Activated T-cell treated with anti-CD3 and anti-CD28 coated beads, Interleukin-2, amount 50 U/mL, for 72 hours (primary cell): ENCODE results near the gene XKR8. TPM values are rescaled to one million over a fixed set of nuclear protein-coding genes. Genes with fewer than 3 reads are reported as not detected.
"Not testable (repeated sequence)": the region's sequence is repeated elsewhere in the genome, so short reads cannot be mapped to it uniquely, and the experiment has no call there.

Experiments
- ATAC-seq, 2 donors: fragments of 150-1000 bp; cut with Tn5 transposase; replicated peaks in 1 of 2; 2 replicates each; pipeline ENCODE4 v1.10.0; 2021; ENCODE audit warnings: moderate library complexity in 2 of 2, mild to moderate bottlenecking in 1 of 2
- DNase-seq, 2 donors: peaks; one replicate each; pipeline ENCODE4 v3.0.0; 2021 to 2022; ENCODE audit warnings: mixed read lengths in 1 of 2
- H3K27ac Mint-ChIP-seq: one replicate; pipeline ENCODE4 v1.8.0; 2022; ENCODE audit warnings: mild to moderate bottlenecking, moderate library complexity, mixed read lengths
- H3K27me3 Mint-ChIP-seq: one replicate; pipeline ENCODE4 v1.8.0; 2022; ENCODE audit warnings: low read depth, mixed read lengths
- H3K36me3 Mint-ChIP-seq, 2 donors: one replicate each; pipeline ENCODE4 v1.8.0; 2022; ENCODE audit warnings: mixed read lengths in 2 of 2, mild to moderate bottlenecking in 1 of 2; ENCODE audit not compliant: insufficient read depth in 2 of 2
- H3K4me1 Mint-ChIP-seq: one replicate; pipeline ENCODE4 v1.8.0; 2022; ENCODE audit warnings: low read depth, mixed read lengths
- H3K4me3 Mint-ChIP-seq, 2 donors: one replicate each; pipeline ENCODE4 v1.8.0; 2022; ENCODE audit warnings: mild to moderate bottlenecking in 2 of 2, mixed read lengths in 2 of 2, moderate library complexity in 2 of 2
- H3K9me3 Mint-ChIP-seq, 2 donors: one replicate each; pipeline ENCODE4 v1.8.0; 2022; ENCODE audit warnings: mixed read lengths in 2 of 2
- total RNA-seq, 2 donors: library from RNA; stranded (reverse); gene quantifications; one replicate each; pipeline ENCODE4 v1.2.3, GENCODE V29; 2022

The XKR8 gene
- total RNA-seq, 2 donors from 2014 or later = 8.7 to 18.9 TPM

- Mint-ChIP-seq H3K27me3 (no peaks in the 10 kb centered on the region), H3K9me3 (no peaks in the 10 kb centered on the region), H3K4me1 (no peaks in the 10 kb centered on the region), H3K27ac (no peak overlapping the region), H3K4me3 (no peak overlapping the region), H3K36me3 (peaks cover 0 to 3% of the 10 kb centered on the region in 2 donors)
- ATAC-seq (peak; percentile 16 to 18), DNase-seq (no peak)
Measured at GRCh38 chr1:27979859-27980201, 20.1 kb downstream of the XKR8 start.

- Mint-ChIP-seq H3K9me3 (no peaks in the 10 kb centered on the region), H3K4me3 (no peak overlapping the region), H3K27ac (no peak overlapping the region), H3K4me1 (no peaks in the 10 kb centered on the region), H3K27me3 (no peaks in the 10 kb centered on the region), H3K36me3 (peaks cover 0 to 4% of the 10 kb centered on the region in 2 donors)
- DNase-seq (no peak), ATAC-seq (no peak)
Measured at GRCh38 chr1:27980216-27980845, 20.6 kb downstream of the XKR8 start.

GRCh38 chr1:27981145-27981544 is 21.4 kb downstream of the XKR8 start:
- DNase-seq = no peak

GRCh38 chr1:27990920-27991537 is 31.3 kb downstream of the XKR8 start:
- Mint-ChIP-seq H3K27me3 (no peaks in the 10 kb centered on the region), H3K27ac (peak overlapping the region; percentile 64), H3K4me3 (no peak overlapping the region), H3K4me1 (peaks cover 19% of the 10 kb centered on the region), H3K36me3 (peaks cover 4 to 15% of the 10 kb centered on the region in 2 donors), H3K9me3 (no peaks in the 10 kb centered on the region)
- DNase-seq (no peak), ATAC-seq (no peak)

More at GRCh38 chr1:27981145-27981544, 21.4 kb downstream of the XKR8 start:
- Mint-ChIP-seq H3K4me3 (no peak overlapping the region), H3K36me3 (peaks cover 0 to 6% of the 10 kb centered on the region in 2 donors), H3K9me3 (no peaks in the 10 kb centered on the region), H3K27ac (no peak overlapping the region), H3K4me1 (no peaks in the 10 kb centered on the region), H3K27me3 (no peaks in the 10 kb centered on the region)
- ATAC-seq = no peak

- DNase-seq = peak; percentile 36 to 39
- no peaks in the 10 kb centered on the region for H3K9me3 Mint-ChIP-seq
- peak; percentile 60 to 86 for ATAC-seq
- H3K27ac Mint-ChIP-seq = peak overlapping the region; percentile 57
- H3K36me3 Mint-ChIP-seq = peaks cover 4 to 15% of the 10 kb centered on the region in 2 donors
- H3K4me1 Mint-ChIP-seq = peaks cover 19% of the 10 kb centered on the region
- H3K4me3 Mint-ChIP-seq = peak overlapping the region in 1 of 2 donors; percentile 32
- H3K27me3 Mint-ChIP-seq = no peaks in the 10 kb centered on the region
Measured at GRCh38 chr1:27992276-27992675, 32.5 kb downstream of the XKR8 start.

- peak overlapping the region in 1 of 2 donors; percentile 17 for H3K4me3 Mint-ChIP-seq
- ATAC-seq = peak in 1 of 2 donors; percentile 75
- H3K9me3 Mint-ChIP-seq = no peaks in the 10 kb centered on the region
- peaks cover 4 to 15% of the 10 kb centered on the region in 2 donors for H3K36me3 Mint-ChIP-seq
- H3K27me3 Mint-ChIP-seq = no peaks in the 10 kb centered on the region
- peaks cover 19% of the 10 kb centered on the region for H3K4me1 Mint-ChIP-seq
- H3K27ac Mint-ChIP-seq = peak overlapping the region; percentile 36
- DNase-seq = peak in 1 of 2 donors; percentile 5
Measured at GRCh38 chr1:27993241-27993640, 33.5 kb downstream of the XKR8 start.

- no peak overlapping the region for H3K4me3 Mint-ChIP-seq
- H3K4me1 Mint-ChIP-seq = peaks cover 19% of the 10 kb centered on the region
- no peak for DNase-seq
- peaks cover 4 to 13% of the 10 kb centered on the region in 2 donors for H3K36me3 Mint-ChIP-seq
- peak overlapping the region; percentile 86 for H3K27ac Mint-ChIP-seq
- no peak for ATAC-seq
- H3K27me3 Mint-ChIP-seq = no peaks in the 10 kb centered on the region
- H3K9me3 Mint-ChIP-seq = no peaks in the 10 kb centered on the region
Measured at GRCh38 chr1:27994060-27994459, 34.3 kb downstream of the XKR8 start.

GRCh38 chr1:27994526-27994925 is 34.8 kb downstream of the XKR8 start:
- H3K27me3 Mint-ChIP-seq, DNase-seq, ATAC-seq, H3K4me3 Mint-ChIP-seq, H3K9me3 Mint-ChIP-seq, H3K27ac Mint-ChIP-seq: not testable (repeated sequence)
- Mint-ChIP-seq H3K4me1 (peaks cover 19% of the 10 kb centered on the region), H3K36me3 (peaks cover 4 to 15% of the 10 kb centered on the region in 2 donors)

GRCh38 chr1:27999055-27999454 is 39.3 kb downstream of the XKR8 start:
- Mint-ChIP-seq H3K27ac (no peak overlapping the region), H3K36me3 (peaks cover under 1 to 13% of the 10 kb centered on the region in 2 donors)

GRCh38 chr1:28002600-28002999 is 42.8 kb downstream of the XKR8 start:
- DNase-seq (no peak), ATAC-seq (no peak)
- Mint-ChIP-seq H3K4me3 (no peak overlapping the region), H3K9me3 (no peaks in the 10 kb centered on the region), H3K27me3 (no peaks in the 10 kb centered on the region), H3K4me1 (no peaks in the 10 kb centered on the region), H3K27ac (no peak overlapping the region), H3K36me3 (peaks cover 4 to 9% of the 10 kb centered on the region in 2 donors)

More at GRCh38 chr1:27999055-27999454, 39.3 kb downstream of the XKR8 start:
- ATAC-seq (peak in 1 of 2 donors; percentile 38), DNase-seq (no peak)
- Mint-ChIP-seq H3K27me3 (no peaks in the 10 kb centered on the region), H3K4me1 (no peaks in the 10 kb centered on the region), H3K9me3 (no peaks in the 10 kb centered on the region), H3K4me3 (no peak overlapping the region)

- not testable (repeated sequence) for H3K36me3 Mint-ChIP-seq, H3K4me1 Mint-ChIP-seq, DNase-seq, H3K9me3 Mint-ChIP-seq, H3K4me3 Mint-ChIP-seq, H3K27ac Mint-ChIP-seq, H3K27me3 Mint-ChIP-seq, ATAC-seq
Measured at GRCh38 chr1:28003117-28003516, 43.3 kb downstream of the XKR8 start.

- DNase-seq (no peak), ATAC-seq (no peak)
- H3K4me1 Mint-ChIP-seq = no peaks in the 10 kb centered on the region
- H3K9me3 Mint-ChIP-seq = no peaks in the 10 kb centered on the region
- no peak overlapping the region for H3K27ac Mint-ChIP-seq
- H3K4me3 Mint-ChIP-seq = no peak overlapping the region
- no peaks in the 10 kb centered on the region for H3K27me3 Mint-ChIP-seq
- H3K36me3 Mint-ChIP-seq = peaks cover 3 to 17% of the 10 kb centered on the region in 2 donors
Measured at GRCh38 chr1:28010969-28011368, 51.2 kb downstream of the XKR8 start.
